ENCODE results near the gene CNTN5.

DNA sequence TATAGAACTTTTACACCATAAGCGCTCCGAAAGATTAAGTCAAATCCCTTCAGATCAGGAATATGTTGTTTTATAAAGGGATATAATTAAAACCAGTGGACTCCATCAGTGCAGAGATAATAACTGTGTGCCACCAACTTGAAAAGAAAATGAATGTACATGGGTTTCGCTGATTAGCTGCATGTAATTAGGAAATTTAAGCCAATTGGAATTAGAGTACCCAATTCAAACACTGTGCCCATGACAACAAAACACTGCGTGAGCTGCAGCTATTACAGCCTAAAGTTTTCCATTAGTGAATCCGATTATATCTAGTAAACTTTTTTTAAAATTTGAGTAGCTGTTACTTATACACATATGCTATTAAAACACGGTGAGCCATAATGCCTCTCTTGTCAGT, 1274.0 kb downstream of the CNTN5 start:
- TF ChIP-seq CTCF (IDR thresholded peaks at IDR 0.05) (no peak), POLR2A (IDR thresholded peaks at IDR 0.05) (no peak)

Data from uterus (tissue), 2 donors.